ENCODE measurements around the gene WNT7B.

WNT7B gene

GRCh38 chr22:45871721-45872120, 105.2 kb downstream of the WNT7B start:
- DNase-seq (ENCODE audit: extremely low spot score), result no peak
- TF ChIP-seq L3MBTL2 (conservative IDR thresholded peaks at IDR 0.05) (no peak), HDGF (IDR thresholded peaks at IDR 0.05; ENCODE audit: borderline replicate concordance) (no peak), CTBP1 (IDR thresholded peaks at IDR 0.05; ENCODE audit: borderline replicate concordance) (no peak), BHLHE40 (IDR thresholded peaks at IDR 0.05; ENCODE audit: borderline replicate concordance) (no peak), LEF1 (IDR thresholded peaks at IDR 0.05; ENCODE audit: borderline replicate concordance) (no peak), FOXM1 (IDR thresholded peaks at IDR 0.05; ENCODE audit: borderline replicate concordance) (no peak), FOXA1 (IDR thresholded peaks at IDR 0.05) (no peak), SUZ12 (IDR thresholded peaks at IDR 0.05) (no peak), NFRKB (IDR thresholded peaks at IDR 0.05) (no peak), ARNT (IDR thresholded peaks at IDR 0.05) (no peak), FOXK2 (IDR thresholded peaks at IDR 0.05) (no peak), ZNF384 (IDR thresholded peaks at IDR 0.05) (no peak), PKNOX1 (IDR thresholded peaks at IDR 0.05) (no peak), SP1 (IDR thresholded peaks at IDR 0.05) (no peak), ELF4 (IDR thresholded peaks at IDR 0.05) (no peak), TARDBP (IDR thresholded peaks at IDR 0.05) (no peak)
- POLR2A ChIA-PET, result no interaction called here
- CTCF ChIA-PET, result interaction anchor here (0.7 kb wide), 1 partner anchor 237 kb away, joined by 3 read pairs; no protein-coding TSS in a partner anchor

Data from HEK293T (cell line).